ENCODE measurements around the gene ELK3. TPM values are rescaled to one million over a fixed set of nuclear protein-coding genes. Genes with fewer than 3 reads are reported as not detected.

The ELK3 gene
- polyA plus RNA-seq, 2 donors = 15.8 to 17.0 TPM

GRCh38 chr12:96219700-96220206 lies 25.6 kb downstream of the ELK3 start:
- H3K4me3 ChIP-seq (ENCODE audit: low read depth in 1 of 2, low read length in 2 of 2) = no peak overlapping the region
- peaks cover 2 to 13% of the 10 kb centered on the region in 2 donors for H3K4me1 ChIP-seq (ENCODE audit: control insufficient read depth in 2 of 2, insufficient read depth in 2 of 2, low read length in 1 of 2)
- 42 to 65% methylated on average over 15 of the region's 15 CpGs for WGBS, 2 donors
- H3K27me3 ChIP-seq (ENCODE audit: control insufficient read depth in 1 of 2, insufficient read depth in 2 of 2, low read length in 2 of 2) = no peaks in the 10 kb centered on the region
- no peaks in the 10 kb centered on the region for H3K9me3 ChIP-seq (ENCODE audit: control insufficient read depth in 2 of 2, insufficient read depth in 1 of 2, low read depth in 1 of 2, low read length in 1 of 2)
- H3K36me3 ChIP-seq (ENCODE audit: control insufficient read depth in 2 of 2, insufficient read depth in 2 of 2, low read length in 1 of 2) = peaks cover 0 to 4% of the 10 kb centered on the region in 2 donors
- H3K27ac ChIP-seq (ENCODE audit: low read depth in 2 of 2, low read length in 1 of 2) = peak overlapping the region; percentile 95 to 96

DNA sequence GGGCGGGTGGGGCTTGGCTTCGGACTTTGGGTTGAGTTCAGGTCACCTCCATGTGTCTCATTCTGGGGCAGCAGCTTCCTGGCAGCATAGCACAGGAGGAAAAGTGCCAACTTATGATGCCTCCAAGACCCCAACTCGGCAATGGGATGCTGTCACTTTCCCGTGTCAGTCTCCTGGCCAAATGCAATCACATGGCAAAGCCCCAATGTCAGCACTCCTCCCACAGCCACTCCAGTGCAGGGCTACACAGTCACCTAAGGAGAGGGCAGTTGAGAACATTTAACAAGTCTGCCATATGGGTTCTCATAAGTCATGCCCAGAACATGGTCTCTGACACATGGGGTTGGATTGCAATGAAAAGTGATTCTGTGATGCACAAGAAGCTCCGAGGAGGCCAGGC lies 26.7 kb downstream of the ELK3 start:
- no peaks in the 10 kb centered on the region for H3K9me3 ChIP-seq (ENCODE audit: control insufficient read depth in 2 of 2, insufficient read depth in 1 of 2, low read depth in 1 of 2, low read length in 1 of 2)
- peaks cover 7 to 10% of the 10 kb centered on the region in 2 donors for H3K36me3 ChIP-seq (ENCODE audit: control insufficient read depth in 2 of 2, insufficient read depth in 2 of 2, low read length in 1 of 2)
- H3K27ac ChIP-seq (ENCODE audit: low read depth in 2 of 2, low read length in 1 of 2) = peak overlapping the region in 1 of 2 donors; percentile 67
- WGBS, 2 donors = 55 to 59% methylated on average over 5 of the region's 5 CpGs
- H3K4me1 ChIP-seq (ENCODE audit: control insufficient read depth in 2 of 2, insufficient read depth in 2 of 2, low read length in 1 of 2) = peaks cover 2 to 19% of the 10 kb centered on the region in 2 donors
- no peaks in the 10 kb centered on the region for H3K27me3 ChIP-seq (ENCODE audit: control insufficient read depth in 1 of 2, insufficient read depth in 2 of 2, low read length in 2 of 2)
- H3K4me3 ChIP-seq (ENCODE audit: low read depth in 1 of 2, low read length in 2 of 2) = no peak overlapping the region

- WGBS, 2 donors = 58 to 72% methylated on average over 6 of the region's 6 CpGs
- Histone ChIP-seq H3K9me3 (ENCODE audit: control insufficient read depth in 2 of 2, insufficient read depth in 1 of 2, low read depth in 1 of 2, low read length in 1 of 2) (no peaks in the 10 kb centered on the region), H3K36me3 (ENCODE audit: control insufficient read depth in 2 of 2, insufficient read depth in 2 of 2, low read length in 1 of 2) (peaks cover 7 to 14% of the 10 kb centered on the region in 2 donors), H3K4me3 (ENCODE audit: low read depth in 1 of 2, low read length in 2 of 2) (no peak overlapping the region), H3K27me3 (ENCODE audit: control insufficient read depth in 1 of 2, insufficient read depth in 2 of 2, low read length in 2 of 2) (no peaks in the 10 kb centered on the region), H3K4me1 (ENCODE audit: control insufficient read depth in 2 of 2, insufficient read depth in 2 of 2, low read length in 1 of 2) (peaks cover 2 to 20% of the 10 kb centered on the region in 2 donors), H3K27ac (ENCODE audit: low read depth in 2 of 2, low read length in 1 of 2) (peak overlapping the region in 1 of 2 donors; percentile 67)
These were observed 27.2 kb downstream of the ELK3 start for GRCh38 chr12:96221391-96221790.

DNA sequence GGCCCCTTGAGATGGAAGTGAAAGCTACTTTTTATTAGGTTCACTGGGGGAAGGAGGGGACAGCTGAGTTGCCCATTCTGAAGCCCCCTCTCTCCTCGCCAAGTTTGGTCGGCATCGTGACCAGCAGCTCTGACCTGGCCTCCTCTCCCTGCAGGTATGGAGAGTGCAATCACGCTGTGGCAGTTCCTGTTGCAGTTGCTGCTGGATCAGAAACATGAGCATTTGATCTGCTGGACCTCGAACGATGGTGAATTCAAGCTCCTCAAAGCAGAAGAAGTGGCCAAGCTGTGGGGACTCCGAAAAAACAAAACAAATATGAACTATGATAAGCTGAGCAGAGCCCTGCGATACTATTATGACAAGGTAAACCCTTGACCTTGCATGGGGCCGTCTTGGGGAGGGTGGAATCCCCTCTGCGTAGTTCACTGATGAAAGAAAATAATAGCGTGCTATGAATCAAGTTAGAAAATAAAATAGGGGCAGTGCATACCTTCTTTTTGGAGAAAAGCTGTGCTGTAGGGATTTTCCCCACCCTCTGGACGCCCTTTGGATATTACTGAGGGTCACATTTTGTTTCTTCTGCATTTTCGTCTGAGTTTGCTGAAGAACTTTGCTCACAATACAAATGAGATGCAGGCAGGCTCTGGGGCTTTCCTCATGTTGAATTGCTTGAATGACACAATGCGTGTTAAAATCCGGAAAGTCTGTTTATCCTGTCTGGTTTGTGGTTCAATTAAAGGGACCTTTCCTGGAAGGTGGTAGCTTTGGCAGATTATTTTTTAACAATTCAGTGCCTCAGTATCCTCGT lies 29.4 kb downstream of the ELK3 start:
- Histone ChIP-seq H3K27me3 (ENCODE audit: control insufficient read depth in 1 of 2, insufficient read depth in 2 of 2, low read length in 2 of 2) (no peaks in the 10 kb centered on the region), H3K4me1 (ENCODE audit: control insufficient read depth in 2 of 2, insufficient read depth in 2 of 2, low read length in 1 of 2) (peaks cover 2 to 18% of the 10 kb centered on the region in 2 donors), H3K4me3 (ENCODE audit: low read depth in 1 of 2, low read length in 2 of 2) (no peak overlapping the region), H3K9me3 (ENCODE audit: control insufficient read depth in 2 of 2, insufficient read depth in 1 of 2, low read depth in 1 of 2, low read length in 1 of 2) (no peaks in the 10 kb centered on the region), H3K27ac (ENCODE audit: low read depth in 2 of 2, low read length in 1 of 2) (peak overlapping the region in 1 of 2 donors; percentile 8), H3K36me3 (ENCODE audit: control insufficient read depth in 2 of 2, insufficient read depth in 2 of 2, low read length in 1 of 2) (peaks cover 7 to 22% of the 10 kb centered on the region in 2 donors)
- WGBS, 2 donors = 70 to 78% methylated on average over 16 of the region's 16 CpGs

DNA sequence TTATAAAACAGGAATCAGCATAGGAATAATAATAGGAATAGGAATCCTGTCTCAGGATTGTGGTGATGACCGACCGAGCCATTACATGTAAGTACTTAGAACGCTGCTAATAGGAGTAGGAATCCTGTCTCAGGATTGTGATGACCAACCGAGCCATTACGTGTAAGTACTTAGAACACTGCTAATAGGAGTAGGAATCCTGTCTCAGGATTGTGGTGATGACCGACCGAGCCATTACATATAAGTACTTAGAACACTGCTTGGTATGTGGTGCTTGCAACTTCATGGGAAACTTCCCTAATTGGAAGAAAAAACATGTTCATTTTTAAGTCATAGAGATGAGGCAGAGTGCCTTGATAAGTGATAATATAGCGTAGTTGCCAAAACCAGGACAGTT lies 30.0 kb downstream of the ELK3 start:
- Histone ChIP-seq H3K9me3 (ENCODE audit: control insufficient read depth in 2 of 2, insufficient read depth in 1 of 2, low read depth in 1 of 2, low read length in 1 of 2) (no peaks in the 10 kb centered on the region), H3K4me1 (ENCODE audit: control insufficient read depth in 2 of 2, insufficient read depth in 2 of 2, low read length in 1 of 2) (peaks cover 2 to 18% of the 10 kb centered on the region in 2 donors), H3K36me3 (ENCODE audit: control insufficient read depth in 2 of 2, insufficient read depth in 2 of 2, low read length in 1 of 2) (peaks cover 7 to 25% of the 10 kb centered on the region in 2 donors), H3K4me3 (ENCODE audit: low read depth in 1 of 2, low read length in 2 of 2) (no peak overlapping the region), H3K27ac (ENCODE audit: low read depth in 2 of 2, low read length in 1 of 2) (no peak overlapping the region), H3K27me3 (ENCODE audit: control insufficient read depth in 1 of 2, insufficient read depth in 2 of 2, low read length in 2 of 2) (no peaks in the 10 kb centered on the region)
- 76 to 82% methylated on average over 8 of the region's 8 CpGs for WGBS, 2 donors

- peaks cover 7 to 25% of the 10 kb centered on the region in 2 donors for H3K36me3 ChIP-seq (ENCODE audit: control insufficient read depth in 2 of 2, insufficient read depth in 2 of 2, low read length in 1 of 2)
- no peak overlapping the region for H3K4me3 ChIP-seq (ENCODE audit: low read depth in 1 of 2, low read length in 2 of 2)
- H3K9me3 ChIP-seq (ENCODE audit: control insufficient read depth in 2 of 2, insufficient read depth in 1 of 2, low read depth in 1 of 2, low read length in 1 of 2) = no peaks in the 10 kb centered on the region
- peak overlapping the region; percentile 2 to 35 for H3K27ac ChIP-seq (ENCODE audit: low read depth in 2 of 2, low read length in 1 of 2)
- H3K4me1 ChIP-seq (ENCODE audit: control insufficient read depth in 2 of 2, insufficient read depth in 2 of 2, low read length in 1 of 2) = peaks cover 0 to 16% of the 10 kb centered on the region in 2 donors
- 47 to 48% methylated on average over 7 of the region's 7 CpGs for whole genome bisulfite sequencing, 2 donors
- no peaks in the 10 kb centered on the region for H3K27me3 ChIP-seq (ENCODE audit: control insufficient read depth in 1 of 2, insufficient read depth in 2 of 2, low read length in 2 of 2)
These were observed 31.1 kb downstream of the ELK3 start for GRCh38 chr12:96225044-96225855.

- H3K9me3 ChIP-seq (ENCODE audit: control insufficient read depth in 2 of 2, insufficient read depth in 1 of 2, low read depth in 1 of 2, low read length in 1 of 2) = no peaks in the 10 kb centered on the region
- no peaks in the 10 kb centered on the region for H3K27me3 ChIP-seq (ENCODE audit: control insufficient read depth in 1 of 2, insufficient read depth in 2 of 2, low read length in 2 of 2)
- H3K27ac ChIP-seq (ENCODE audit: low read depth in 2 of 2, low read length in 1 of 2) = peak overlapping the region in 1 of 2 donors; percentile 11
- H3K4me3 ChIP-seq (ENCODE audit: low read depth in 1 of 2, low read length in 2 of 2) = no peak overlapping the region
- H3K4me1 ChIP-seq (ENCODE audit: control insufficient read depth in 2 of 2, insufficient read depth in 2 of 2, low read length in 1 of 2) = peaks cover 2 to 12% of the 10 kb centered on the region in 2 donors
- WGBS, 2 donors = 50 to 81% methylated on average over 1 of the region's 1 CpG
- peaks cover 7 to 25% of the 10 kb centered on the region in 2 donors for H3K36me3 ChIP-seq (ENCODE audit: control insufficient read depth in 2 of 2, insufficient read depth in 2 of 2, low read length in 1 of 2)
These were observed 31.8 kb downstream of the ELK3 start for GRCh38 chr12:96225994-96226399.

DNA sequence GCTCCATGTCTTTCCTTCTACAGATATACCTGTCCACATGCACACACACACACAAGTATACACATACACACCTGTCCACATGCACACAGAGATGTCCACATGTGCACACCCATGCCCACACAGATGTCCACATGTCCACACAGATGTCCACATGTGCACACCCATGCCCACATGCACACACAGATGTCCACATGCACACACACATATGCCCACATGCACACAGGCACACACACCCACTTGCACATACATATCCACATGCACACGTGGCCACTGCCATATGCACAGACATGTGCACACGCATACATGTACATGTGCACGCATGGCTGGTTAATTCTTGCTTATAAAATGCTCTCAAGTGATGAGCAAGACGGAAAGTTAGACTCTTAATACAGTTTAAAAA lies 32.2 kb downstream of the ELK3 start:
- Histone ChIP-seq H3K9me3 (ENCODE audit: control insufficient read depth in 2 of 2, insufficient read depth in 1 of 2, low read depth in 1 of 2, low read length in 1 of 2) (no peaks in the 10 kb centered on the region), H3K4me3 (ENCODE audit: low read depth in 1 of 2, low read length in 2 of 2) (no peak overlapping the region), H3K4me1 (ENCODE audit: control insufficient read depth in 2 of 2, insufficient read depth in 2 of 2, low read length in 1 of 2) (peaks cover 2 to 9% of the 10 kb centered on the region in 2 donors), H3K36me3 (ENCODE audit: control insufficient read depth in 2 of 2, insufficient read depth in 2 of 2, low read length in 1 of 2) (peaks cover 7 to 25% of the 10 kb centered on the region in 2 donors), H3K27ac (ENCODE audit: low read depth in 2 of 2, low read length in 1 of 2) (no peak overlapping the region), H3K27me3 (ENCODE audit: control insufficient read depth in 1 of 2, insufficient read depth in 2 of 2, low read length in 2 of 2) (no peaks in the 10 kb centered on the region)
- 88% methylated on average over 4 of the region's 4 CpGs for WGBS, 2 donors

DNA sequence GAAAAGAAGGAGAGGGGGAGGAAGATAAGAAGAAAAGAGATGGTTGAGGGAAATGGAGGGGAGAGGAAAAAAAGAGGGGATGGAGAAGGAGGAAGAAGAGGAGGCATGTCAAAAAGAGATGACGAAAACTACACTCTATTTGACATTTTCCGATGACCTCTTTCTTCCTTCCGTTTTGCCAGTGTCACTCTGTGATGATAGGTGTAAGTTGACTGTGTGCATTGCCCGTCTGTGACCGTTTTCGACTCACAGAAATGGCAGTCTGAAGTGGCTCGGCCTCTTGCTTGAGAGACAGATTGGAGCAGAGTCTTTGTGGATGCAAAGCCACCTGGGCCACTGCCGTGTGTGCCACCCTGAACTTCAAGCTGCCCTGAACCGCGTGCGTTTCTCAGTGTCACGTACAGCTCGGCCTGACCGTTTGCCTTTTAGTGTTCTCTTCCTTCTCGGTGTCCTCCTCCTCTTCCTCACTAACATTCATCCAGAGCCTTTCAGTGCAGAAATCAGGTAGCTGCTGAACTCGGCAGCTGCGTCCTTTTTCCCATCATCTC lies 32.7 kb downstream of the ELK3 start:
- 87 to 88% methylated on average over 17 of the region's 17 CpGs for WGBS, 2 donors
- H3K4me1 ChIP-seq (ENCODE audit: control insufficient read depth in 2 of 2, insufficient read depth in 2 of 2, low read length in 1 of 2) = peaks cover 2 to 8% of the 10 kb centered on the region in 2 donors
- H3K9me3 ChIP-seq (ENCODE audit: control insufficient read depth in 2 of 2, insufficient read depth in 1 of 2, low read depth in 1 of 2, low read length in 1 of 2) = no peaks in the 10 kb centered on the region
- no peaks in the 10 kb centered on the region for H3K27me3 ChIP-seq (ENCODE audit: control insufficient read depth in 1 of 2, insufficient read depth in 2 of 2, low read length in 2 of 2)
- H3K36me3 ChIP-seq (ENCODE audit: control insufficient read depth in 2 of 2, insufficient read depth in 2 of 2, low read length in 1 of 2) = peaks cover 7 to 25% of the 10 kb centered on the region in 2 donors
- no peak overlapping the region for H3K27ac ChIP-seq (ENCODE audit: low read depth in 2 of 2, low read length in 1 of 2)
- H3K4me3 ChIP-seq (ENCODE audit: low read depth in 1 of 2, low read length in 2 of 2) = no peak overlapping the region

Measured in esophagus (tissue), 2 donors.